ENCODE measurements around the gene FBXL17. TPM values are rescaled to one million over a fixed set of nuclear protein-coding genes. Genes with fewer than 3 reads are reported as not detected.

FBXL17 gene
- total and polyA plus RNA-seq, 2 donors (not counting 1 experiment from before 2014, with no cell fraction given): 7.3 to 40.3 TPM

GRCh38 chr5:108216890-108217289 is 165.0 kb downstream of the FBXL17 start:
- no peak for DNase-seq
- H3K4me3 Mint-ChIP-seq: no peak overlapping the region
- Histone ChIP-seq H3K4me1 (ENCODE audit: control insufficient read depth in 2 of 2, insufficient read depth in 2 of 2, low read length in 2 of 2) (no peaks in the 10 kb centered on the region), H3K27ac (ENCODE audit: low read length in 2 of 2) (no peak overlapping the region), H3K36me3 (replicated peaks in 1 of 2; ENCODE audit: control extremely low read depth in 1 of 2, control insufficient read depth in 1 of 2, extremely low read depth in 1 of 2, insufficient read depth in 2 of 2, low read length in 1 of 2) (peaks cover 0 to 2% of the 10 kb centered on the region in 2 experiments), H2AFZ (ENCODE audit: insufficient read depth, low read depth, low read length, poor library complexity, severe bottlenecking) (no peak overlapping the region), H4K20me1 (ENCODE audit: control insufficient read depth, insufficient read depth, low read length, poor library complexity, severe bottlenecking) (no peaks in the 10 kb centered on the region), H3K4me3 (ENCODE audit: control extremely low read depth in 1 of 5, extremely low read depth in 1 of 5, insufficient read depth in 1 of 5, low read depth in 2 of 5, low read length in 4 of 5) (no peak overlapping the region), H3K4me2 (replicated peaks; ENCODE audit: low read depth, low read length, poor library complexity, severe bottlenecking) (no peak overlapping the region), H3K9ac (ENCODE audit: low read length) (no peak overlapping the region), H3K9me3 (ENCODE audit: control extremely low read depth in 1 of 3, control insufficient read depth in 2 of 3, insufficient read depth in 1 of 3, low read length in 2 of 3) (peaks cover 0 to 16% (median 11%) of the 10 kb centered on the region in 3 donors), H3K79me2 (ENCODE audit: control insufficient read depth, insufficient read depth, low read length) (no peaks in the 10 kb centered on the region), H3K27me3 (replicated peaks in 1 of 4; ENCODE audit: control extremely low read depth in 1 of 4, control insufficient read depth in 3 of 4, insufficient read depth in 4 of 4, low read length in 3 of 4) (no peaks in the 10 kb centered on the region)
- WGBS (ENCODE audit: insufficient coverage): 100% methylated on average over 3 of the region's 4 CpGs
- POLR2A ChIA-PET: no interaction called here
- peaks cover 2% of the 10 kb centered on the region for H3K9me3 Mint-ChIP-seq (ENCODE audit: insufficient read depth)
- no peaks in the 10 kb centered on the region for H3K4me1 Mint-ChIP-seq
- ATAC-seq (ENCODE audit: low read depth): no peak
- H3K27ac Mint-ChIP-seq: no peak overlapping the region
- no peaks in the 10 kb centered on the region for H3K27me3 Mint-ChIP-seq
- CTCF ChIA-PET: no interaction called here
- TF ChIP-seq EZH2 (IDR thresholded peaks at IDR 0.05; ENCODE audit: borderline replicate concordance, insufficient read depth, low read depth, low read length, poor library complexity, severe bottlenecking): no peak
- no peak for TF ChIP-seq CTCF (IDR thresholded peaks at IDR 0.05)
- intact Hi-C loops (cut with micrococcal nuclease): no loop called here

GRCh38 chr5:108214857-108215256 is 167.0 kb downstream of the FBXL17 start:
- Histone ChIP-seq H4K20me1 (ENCODE audit: control insufficient read depth, insufficient read depth, low read length, poor library complexity, severe bottlenecking) (no peaks in the 10 kb centered on the region), H3K36me3 (replicated peaks in 1 of 2; ENCODE audit: control extremely low read depth in 1 of 2, control insufficient read depth in 1 of 2, extremely low read depth in 1 of 2, insufficient read depth in 2 of 2, low read length in 1 of 2) (peaks cover 0 to 2% of the 10 kb centered on the region in 2 experiments), H3K9ac (ENCODE audit: low read length) (no peak overlapping the region), H3K27ac (ENCODE audit: low read length in 2 of 2) (no peak overlapping the region), H3K4me3 (ENCODE audit: control extremely low read depth in 1 of 5, extremely low read depth in 1 of 5, insufficient read depth in 1 of 5, low read depth in 2 of 5, low read length in 4 of 5) (no peak overlapping the region), H3K4me1 (ENCODE audit: control insufficient read depth in 2 of 2, insufficient read depth in 2 of 2, low read length in 2 of 2) (no peaks in the 10 kb centered on the region), H2AFZ (ENCODE audit: insufficient read depth, low read depth, low read length, poor library complexity, severe bottlenecking) (no peak overlapping the region), H3K27me3 (replicated peaks in 1 of 4; ENCODE audit: control extremely low read depth in 1 of 4, control insufficient read depth in 3 of 4, insufficient read depth in 4 of 4, low read length in 3 of 4) (no peaks in the 10 kb centered on the region), H3K79me2 (ENCODE audit: control insufficient read depth, insufficient read depth, low read length) (no peaks in the 10 kb centered on the region), H3K4me2 (replicated peaks; ENCODE audit: low read depth, low read length, poor library complexity, severe bottlenecking) (no peak overlapping the region), H3K9me3 (ENCODE audit: control extremely low read depth in 1 of 3, control insufficient read depth in 2 of 3, insufficient read depth in 1 of 3, low read length in 2 of 3) (peaks cover 0 to 16% (median 11%) of the 10 kb centered on the region in 3 donors)
- ATAC-seq (ENCODE audit: low read depth) (no peak), DNase-seq (no peak)
- Mint-ChIP-seq H3K4me1 (no peaks in the 10 kb centered on the region), H3K27me3 (no peaks in the 10 kb centered on the region), H3K9me3 (ENCODE audit: insufficient read depth) (peaks cover 2% of the 10 kb centered on the region), H3K4me3 (no peak overlapping the region), H3K27ac (no peak overlapping the region)
- TF ChIP-seq CTCF (IDR thresholded peaks at IDR 0.05) (no peak), EZH2 (IDR thresholded peaks at IDR 0.05; ENCODE audit: borderline replicate concordance, insufficient read depth, low read depth, low read length, poor library complexity, severe bottlenecking) (no peak)
- POLR2A ChIA-PET: no interaction called here
- intact Hi-C loops (cut with micrococcal nuclease): no loop called here
- CTCF ChIA-PET: no interaction called here
